Stimulated activated CD4-positive, alpha-beta T cell treated with anti-CD3 and anti-CD28 coated beads, TNF-alpha, amount 100 ng/mL, for 1 hour (primary cell): ENCODE results near the gene NAV1.

ENCODE experiments used
- DNase-seq, 3 donors: peaks; one replicate each; pipeline ENCODE4 v3.0.0-alpha.2; 2020; ENCODE audit warnings: low read depth in 3 of 3, low spot score in 1 of 3

The NAV1 gene

DNA sequence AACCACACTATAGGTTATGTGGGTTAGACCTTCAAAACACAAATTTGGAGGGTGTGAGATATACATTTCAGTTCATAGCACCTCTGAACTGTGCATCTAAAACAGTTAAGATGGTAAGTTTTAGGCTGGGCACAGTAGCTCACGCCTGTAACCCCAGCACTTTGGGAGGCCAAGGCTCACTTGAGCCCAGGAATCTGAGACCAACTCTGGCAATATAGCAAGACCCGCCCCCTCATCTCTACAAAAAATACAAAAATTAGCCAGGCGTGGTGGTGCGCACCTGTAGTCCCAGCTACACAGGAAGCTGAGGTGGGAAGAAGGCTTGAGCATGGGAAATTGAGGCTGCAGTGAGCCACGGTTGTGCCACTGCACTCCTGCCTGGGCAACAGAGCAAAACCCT, 47.9 kb downstream of the NAV1 start:
- DNase-seq = no peak

DNA sequence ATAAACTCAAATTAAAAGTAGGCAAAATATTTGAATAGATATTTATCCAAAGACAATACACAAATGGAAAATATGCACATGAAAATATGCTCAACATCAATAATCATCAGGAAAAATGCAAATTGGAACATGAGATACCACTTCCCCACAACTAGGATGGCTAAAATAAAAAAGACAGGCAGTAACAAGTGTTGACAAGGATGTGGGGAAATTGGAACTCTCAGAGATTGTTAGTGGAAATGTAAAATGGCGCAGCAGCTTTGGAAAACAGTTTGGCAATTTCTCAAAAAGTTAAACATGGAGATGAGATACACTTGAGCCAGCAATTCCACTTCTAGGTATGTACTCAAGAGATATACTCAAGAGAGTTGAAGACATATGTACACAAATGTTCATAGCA, 48.8 kb downstream of the NAV1 start:
- no peak for DNase-seq
